Measurements from ENCODE around the gene HAL. TPM values are rescaled to one million over a fixed set of nuclear protein-coding genes. Genes with fewer than 3 reads are reported as not detected.

HAL gene
- total RNA-seq, 5 donors from 2014 or later (not counting 1 experiment from before 2014, with no cell fraction given): 0.54 to 2.4 (median 1.1) TPM

DNA sequence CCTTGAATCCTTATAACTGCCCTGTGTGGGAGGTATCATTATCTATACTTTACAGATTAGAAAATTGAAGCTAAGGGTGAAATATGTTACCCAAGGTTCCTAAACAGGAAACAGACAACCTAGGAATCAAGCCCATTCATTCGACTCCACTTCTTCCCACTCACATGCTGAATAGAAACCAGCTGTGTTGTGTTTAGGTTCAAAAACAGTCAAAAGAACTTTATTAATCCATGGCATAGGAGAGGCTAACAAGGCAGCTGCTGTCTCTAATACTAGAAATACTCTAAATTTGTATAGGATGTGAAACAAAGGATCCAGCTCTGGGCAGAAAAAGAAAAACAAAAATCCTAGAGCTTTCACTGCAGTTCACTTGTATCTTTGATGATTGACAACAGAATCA is 43.1 kb downstream of the HAL start:
- H3K9me3 ChIP-seq: no peaks in the 10 kb centered on the region
- Mint-ChIP-seq H3K27me3 (peaks cover 0 to 9% of the 10 kb centered on the region in 2 donors), H3K27ac (no peak overlapping the region), H3K4me1 (no peaks in the 10 kb centered on the region), H3K9me3 (peaks cover 0 to 4% (median 0%) of the 10 kb centered on the region in 3 donors), H3K36me3 (no peaks in the 10 kb centered on the region), H3K4me3 (no peak overlapping the region)
- DNase-seq (no peak), ATAC-seq (replicated peaks in 1 of 4) (no peak)
- no peaks in the 10 kb centered on the region for H3K4me1 ChIP-seq (ENCODE audit: control insufficient read depth in 1 of 2, extremely low read depth in 1 of 2, insufficient read depth in 2 of 2, low read length in 2 of 2)
- H3K27me3 ChIP-seq (replicated peaks in 1 of 2; ENCODE audit: control insufficient read depth in 2 of 2, extremely low read depth in 1 of 2, insufficient read depth in 2 of 2, low read length in 1 of 2): no peaks in the 10 kb centered on the region
- WGBS (ENCODE audit: insufficient coverage): no CpG with 5 or more reads among the region's 1 CpG
- H3K27ac ChIP-seq (ENCODE audit: low read length): no peak overlapping the region
- H3K4me3 ChIP-seq (ENCODE audit: control insufficient read depth in 1 of 2, extremely low read depth in 1 of 2, low read length in 1 of 2): no peak overlapping the region
- no peaks in the 10 kb centered on the region for H3K36me3 ChIP-seq (ENCODE audit: control insufficient read depth in 2 of 2, extremely low read depth in 1 of 2, insufficient read depth in 1 of 2, low read length in 1 of 2)
- POLR2A ChIA-PET: no interaction called here
- CTCF ChIA-PET: interaction anchor here (1.2 to 1.4 kb wide), 2 partner anchors 9 to 10 kb away, joined by 3 to 5 read pairs; partner anchors contain the start of genes AMDHD1 (in 1 of the 2) and CCDC38 (in 1 of the 2)

- no peak overlapping the region for H3K27ac Mint-ChIP-seq
- no peak overlapping the region for H3K4me3 Mint-ChIP-seq
- no peaks in the 10 kb centered on the region for H3K9me3 ChIP-seq
Measured at GRCh38 chr12:95951515-95951914, 44.6 kb downstream of the HAL start.

GRCh38 chr12:95949477-95950206 is 46.5 kb downstream of the HAL start:
- DNase-seq (no peak), ATAC-seq (replicated peaks in 1 of 4) (no peak)
- H3K36me3 ChIP-seq (ENCODE audit: control insufficient read depth in 2 of 2, extremely low read depth in 1 of 2, insufficient read depth in 1 of 2, low read length in 1 of 2): no peaks in the 10 kb centered on the region
- Mint-ChIP-seq H3K36me3 (no peaks in the 10 kb centered on the region), H3K27me3 (peaks cover 0 to 9% of the 10 kb centered on the region in 2 donors), H3K4me3 (no peak overlapping the region), H3K9me3 (peaks cover 0 to 4% (median 0%) of the 10 kb centered on the region in 3 donors), H3K4me1 (no peaks in the 10 kb centered on the region), H3K27ac (no peak overlapping the region)
- WGBS (ENCODE audit: insufficient coverage): no CpG with 5 or more reads among the region's 4 CpGs
- H3K27me3 ChIP-seq (replicated peaks in 1 of 2; ENCODE audit: control insufficient read depth in 2 of 2, extremely low read depth in 1 of 2, insufficient read depth in 2 of 2, low read length in 1 of 2): no peaks in the 10 kb centered on the region
- ChIA-PET CTCF (interaction anchor here in 1 of 2 donors (0.7 kb wide), 1 partner anchor 49 kb away, joined by 3 read pairs; no protein-coding TSS in a partner anchor), POLR2A (no interaction called here)
- no peaks in the 10 kb centered on the region for H3K9me3 ChIP-seq
- no peak overlapping the region for H3K4me3 ChIP-seq (ENCODE audit: control insufficient read depth in 1 of 2, extremely low read depth in 1 of 2, low read length in 1 of 2)
- H3K27ac ChIP-seq (ENCODE audit: low read length): no peak overlapping the region
- H3K4me1 ChIP-seq (ENCODE audit: control insufficient read depth in 1 of 2, extremely low read depth in 1 of 2, insufficient read depth in 2 of 2, low read length in 2 of 2): no peaks in the 10 kb centered on the region

More at GRCh38 chr12:95951515-95951914, 44.6 kb downstream of the HAL start:
- no peak overlapping the region for H3K27ac ChIP-seq (ENCODE audit: low read length)
- Mint-ChIP-seq H3K36me3 (no peaks in the 10 kb centered on the region), H3K4me1 (no peaks in the 10 kb centered on the region), H3K9me3 (peaks cover 0 to 4% (median 0%) of the 10 kb centered on the region in 3 donors), H3K27me3 (peaks cover 0 to 9% of the 10 kb centered on the region in 2 donors)
- H3K27me3 ChIP-seq (replicated peaks in 1 of 2; ENCODE audit: control insufficient read depth in 2 of 2, extremely low read depth in 1 of 2, insufficient read depth in 2 of 2, low read length in 1 of 2): no peaks in the 10 kb centered on the region
- no peak for DNase-seq
- ChIA-PET CTCF (interaction anchor here (0.6 to 1.4 kb wide), 3 partner anchors 9 to 898 kb away, joined by 4 to 5 read pairs (median 5); partner anchors contain the start of genes CCDC38 (in 2 of the 2) and AMDHD1 (in 1 of the 2)), POLR2A (no interaction called here)
- H3K36me3 ChIP-seq (ENCODE audit: control insufficient read depth in 2 of 2, extremely low read depth in 1 of 2, insufficient read depth in 1 of 2, low read length in 1 of 2): no peaks in the 10 kb centered on the region
- no peaks in the 10 kb centered on the region for H3K4me1 ChIP-seq (ENCODE audit: control insufficient read depth in 1 of 2, extremely low read depth in 1 of 2, insufficient read depth in 2 of 2, low read length in 2 of 2)
- H3K4me3 ChIP-seq (ENCODE audit: control insufficient read depth in 1 of 2, extremely low read depth in 1 of 2, low read length in 1 of 2): no peak overlapping the region
- no peak for ATAC-seq (replicated peaks in 1 of 4)

- Mint-ChIP-seq H3K4me1 (peaks cover 5 to 12% (median 9%) of the 10 kb centered on the region in 3 donors), H3K27ac (peak overlapping the region in 1 of 2 donors; percentile 73), H3K36me3 (no peaks in the 10 kb centered on the region), H3K27me3 (no peaks in the 10 kb centered on the region), H3K4me3 (peak overlapping the region; percentile 91 to 96 (median 94)), H3K9me3 (no peaks in the 10 kb centered on the region)
- peaks cover 0 to 15% of the 10 kb centered on the region in 2 experiments for H3K4me1 ChIP-seq (ENCODE audit: control insufficient read depth in 1 of 2, extremely low read depth in 1 of 2, insufficient read depth in 2 of 2, low read length in 2 of 2)
- no peaks in the 10 kb centered on the region for H3K36me3 ChIP-seq (ENCODE audit: control insufficient read depth in 2 of 2, extremely low read depth in 1 of 2, insufficient read depth in 1 of 2, low read length in 1 of 2)
- no peaks in the 10 kb centered on the region for H3K9me3 ChIP-seq
- no peak overlapping the region for H3K27ac ChIP-seq (ENCODE audit: low read length)
- DNase-seq (no peak), ATAC-seq (replicated peaks in 1 of 4) (no peak)
- POLR2A ChIA-PET: no interaction called here
- no peak overlapping the region for H3K4me3 ChIP-seq (ENCODE audit: control insufficient read depth in 1 of 2, extremely low read depth in 1 of 2, low read length in 1 of 2)
- CTCF ChIA-PET: interaction anchor here (0.9 to 3.4 kb wide), 6 partner anchors 9 to 573 kb away, joined by 3 to 16 read pairs (median 4); no protein-coding TSS in a partner anchor
- H3K27me3 ChIP-seq (replicated peaks in 1 of 2; ENCODE audit: control insufficient read depth in 2 of 2, extremely low read depth in 1 of 2, insufficient read depth in 2 of 2, low read length in 1 of 2): no peaks in the 10 kb centered on the region
- 87% methylated on average over 3 of the region's 10 CpGs for WGBS (ENCODE audit: insufficient coverage)
Measured at GRCh38 chr12:95944108-95944704, 51.9 kb downstream of the HAL start.

GRCh38 chr12:95943330-95943842 is 52.8 kb downstream of the HAL start, which contains the start of gene AMDHD1:
TSS of gene AMDHD1 (plus strand) at chr12:95943331. CDS start at chr12:95943399, 68 bp downstream.
- CTCF ChIA-PET: interaction anchor here (0.7 to 3.4 kb wide), 9 partner anchors 7 to 574 kb away, joined by 3 to 16 read pairs (median 5); partner anchors contain the start of gene LTA4H (in 1 of the 2)
- Mint-ChIP-seq H3K27ac (peak within 1 kb of the TSS; percentile 85 to 92), H3K36me3 (no peaks in the 10 kb centered on the region), H3K9me3 (no peaks in the 10 kb centered on the region), H3K4me1 (peaks cover 5 to 12% (median 9%) of the 10 kb centered on the region in 3 donors), H3K4me3 (peak within 1 kb of the TSS; percentile 91 to 96 (median 94)), H3K27me3 (no peaks in the 10 kb centered on the region)
- DNase-seq (peak; percentile 31 to 76 (median 47)), ATAC-seq (replicated peaks in 1 of 4) (peak; percentile 75 to 82 (median 79))
- H3K4me3 ChIP-seq (ENCODE audit: control insufficient read depth in 1 of 2, extremely low read depth in 1 of 2, low read length in 1 of 2): peak within 1 kb of the TSS; percentile 94
- H3K9me3 ChIP-seq: no peaks in the 10 kb centered on the region
- peaks cover 0 to 15% of the 10 kb centered on the region in 2 experiments for H3K4me1 ChIP-seq (ENCODE audit: control insufficient read depth in 1 of 2, extremely low read depth in 1 of 2, insufficient read depth in 2 of 2, low read length in 2 of 2)
- H3K36me3 ChIP-seq (ENCODE audit: control insufficient read depth in 2 of 2, extremely low read depth in 1 of 2, insufficient read depth in 1 of 2, low read length in 1 of 2): no peaks in the 10 kb centered on the region
- WGBS (ENCODE audit: insufficient coverage): under 1% methylated on average over 38 of the region's 38 CpGs
- POLR2A ChIA-PET: interaction anchor here in 1 of 2 donors (0.7 kb wide), 1 partner anchor 92 kb away, joined by 4 read pairs; the partner anchor contains the start of gene LTA4H
- peak within 1 kb of the TSS; percentile 82 for H3K27ac ChIP-seq (ENCODE audit: low read length)
- no peaks in the 10 kb centered on the region for H3K27me3 ChIP-seq (replicated peaks in 1 of 2; ENCODE audit: control insufficient read depth in 2 of 2, extremely low read depth in 1 of 2, insufficient read depth in 2 of 2, low read length in 1 of 2)
